Thyroid gland (tissue), 4 donors: ENCODE data around the gene LIN37. TPM values are rescaled to one million over a fixed set of nuclear protein-coding genes. Genes with fewer than 3 reads are reported as not detected.
A peak's percentile ranks its signal among the peaks of the same experiment; 100 is the strongest.

Source experiments
- DNase-seq, 2 donors: peaks; one replicate each; pipeline ENCODE4 v3.0.0-alpha.2; 2019
- H3K27ac ChIP-seq, 3 donors: fragments of 200-600 bp; sonication (generic); 1 replicate in 2 of 3; 2 replicates in 1 of 3; pipeline ENCODE4 v1.5.1; 2016 to 2019; ENCODE audit warnings: mild to moderate bottlenecking in 1 of 3, moderate library complexity in 1 of 3
- H3K27me3 ChIP-seq: fragments of 200-600 bp; sonication (generic); one replicate; pipeline ENCODE4 v1.5.1; 2019
- H3K36me3 ChIP-seq, 2 donors: fragments of 200-600 bp; sonication (generic); one replicate each; pipeline ENCODE4 v1.5.1; 2016 to 2019
- H3K4me1 ChIP-seq, 2 donors: fragments of 200-600 bp; sonication (generic); one replicate each; pipeline ENCODE4 v1.5.1; 2017 to 2019
- H3K4me3 ChIP-seq, 3 donors: fragments of 200-600 bp; sonication (generic); replicated peaks in 1 of 3; 1 replicate in 2 of 3; 2 replicates in 1 of 3; pipeline ENCODE4 v1.5.1; 2016; ENCODE audit warnings: mild to moderate bottlenecking in 1 of 3
- H3K9me3 ChIP-seq: fragments of 200-600 bp; sonication (generic); one replicate; pipeline ENCODE4 v1.5.1; 2017
- CTCF ChIP-seq, 6 experiments: fragments of 200-600 bp in 3 of 6; fragments of 450-650 bp in 3 of 6; sonication (generic) in 3 of 6; IDR thresholded peaks; one replicate each; pipeline ENCODE4 v1.5.1; 2016 to 2019; ENCODE audit warnings: antibody characterized with exemption in 6 of 6, mild to moderate bottlenecking in 2 of 6, inconsistent platforms in 1 of 6, moderate library complexity in 1 of 6
- POLR2A ChIP-seq, 2 donors: fragments of 450-650 bp; IDR thresholded peaks; one replicate each; pipeline ENCODE4 v1.6.1; 2017; ENCODE audit warnings: antibody characterized with exemption in 2 of 2, mild to moderate bottlenecking in 2 of 2, moderate library complexity in 1 of 2
- WGBS, 2 donors: methylation state at CpG; one replicate each; pipeline ENCODE4 v1.1.5; 2017; 5-methylcytosine and 5-hydroxymethylcytosine counted together
- intact Hi-C: fragments of 100-400 bp; cut with DNase I; formaldehyde crosslinking; loops from one replicate; pipeline ENCODE4 v1.15.1; 2023
- total RNA-seq, 4 donors: library from RNA; depleted of rRNA; stranded (reverse); fragments of >200 nt; gene quantifications; one replicate each; pipeline ENCODE4 v1.2.3, GENCODE V29; 2016

Gene LIN37
- total RNA-seq, 4 donors from 2014 or later: 8.2 to 21.5 (median 14.1) TPM

- peaks cover 13 to 20% of the 10 kb centered on the region in 2 donors for H3K4me1 ChIP-seq
- no peaks in the 10 kb centered on the region for H3K9me3 ChIP-seq
- intact Hi-C loops: loop anchor here (10.0 kb wide), 1 partner anchor 179 kb away; the partner anchor contains the start of gene LRFN3
- WGBS, 2 donors: 30 to 42% methylated on average over 17 to 25 of the region's 74 CpGs
- H3K36me3 ChIP-seq: peaks cover 18 to 21% of the 10 kb centered on the region in 2 donors
- peak; percentile 40 for DNase-seq
- H3K27me3 ChIP-seq: no peaks in the 10 kb centered on the region
- TF ChIP-seq CTCF (IDR thresholded peaks at IDR 0.05): no peak
- TF ChIP-seq POLR2A (IDR thresholded peaks at IDR 0.05): no peak
- peak overlapping the region in 1 of 3 donors; percentile 33 for H3K4me3 ChIP-seq
- H3K27ac ChIP-seq: peak overlapping the region; percentile 79 to 96 (median 82)
Measured at GRCh38 chr19:35755550-35756376, 7.4 kb downstream of the LIN37 start.

- DNase-seq: peak in 1 of 2 donors; percentile 12
Measured at GRCh38 chr19:35756377-35757230, 8.2 kb downstream of the LIN37 start, which contains the start of gene HSPB6. Gene HSPB6 (minus strand): TSS chr19:35757029. CDS start chr19:35757008, 21 bp downstream.

DNA sequence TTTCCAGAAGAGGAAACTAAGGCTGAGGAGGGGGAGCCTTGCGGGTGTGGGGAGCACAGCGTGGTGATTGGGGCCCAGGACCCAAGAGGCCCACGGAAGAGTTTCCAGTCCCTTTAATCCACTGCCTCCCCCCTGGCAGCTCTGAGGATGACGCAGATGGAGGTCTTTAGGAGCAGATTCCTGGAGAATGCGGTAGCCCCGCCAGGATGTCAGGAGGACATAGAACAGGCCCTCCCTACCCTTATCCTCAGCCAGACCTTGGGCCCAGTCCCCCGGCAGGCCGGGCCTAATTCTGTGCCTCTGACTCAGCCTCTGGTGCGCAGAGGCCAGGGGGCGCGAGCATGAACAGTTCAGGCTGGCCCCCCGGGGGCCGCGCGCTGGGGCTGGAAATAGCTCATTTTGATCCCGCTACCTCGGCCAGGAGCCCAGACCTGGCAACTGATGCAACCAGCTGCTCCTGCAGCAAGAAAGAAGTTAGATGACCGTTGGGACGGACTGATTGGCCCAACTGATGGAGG is 8.9 kb downstream of the LIN37 start:
- peaks cover 16 to 23% of the 10 kb centered on the region in 2 donors for H3K36me3 ChIP-seq
- H3K27me3 ChIP-seq: no peaks in the 10 kb centered on the region
- DNase-seq: peak; percentile 49 to 50
- H3K4me1 ChIP-seq: peaks cover 13 to 20% of the 10 kb centered on the region in 2 donors
- no peaks in the 10 kb centered on the region for H3K9me3 ChIP-seq
- TF ChIP-seq CTCF (IDR thresholded peaks at IDR 0.05) (no peak), POLR2A (IDR thresholded peaks at IDR 0.05) (no peak)
- intact Hi-C loops: loop anchor here (10.0 kb wide), 1 partner anchor 178 kb away; the partner anchor contains the start of gene LRFN3
- WGBS, 2 donors: 5 to 22% methylated on average over 6 to 14 of the region's 19 CpGs
- H3K4me3 ChIP-seq: peak overlapping the region in 1 of 3 donors; percentile 89
- peak overlapping the region; percentile 79 to 96 (median 82) for H3K27ac ChIP-seq

More at GRCh38 chr19:35756377-35757230, 8.2 kb downstream of the LIN37 start, which contains the start of gene HSPB6:
- no peak for TF ChIP-seq POLR2A (IDR thresholded peaks at IDR 0.05)
- no peak for TF ChIP-seq CTCF (IDR thresholded peaks at IDR 0.05)
- H3K27me3 ChIP-seq: no peaks in the 10 kb centered on the region
- intact Hi-C loops: loop anchor here (10.0 kb wide), 1 partner anchor 178 kb away; the partner anchor contains the start of gene LRFN3
- peaks cover 18 to 21% of the 10 kb centered on the region in 2 donors for H3K36me3 ChIP-seq
- H3K9me3 ChIP-seq: no peaks in the 10 kb centered on the region
- H3K27ac ChIP-seq: peak within 1 kb of the TSS; percentile 79 to 96 (median 82)
- H3K4me1 ChIP-seq: peaks cover 13 to 20% of the 10 kb centered on the region in 2 donors
- WGBS, 2 donors: 9 to 12% methylated on average over 27 to 44 of the region's 52 CpGs
- peak within 1 kb of the TSS in 1 of 3 donors; percentile 89 for H3K4me3 ChIP-seq

GRCh38 chr19:35757749-35758608 is 9.6 kb downstream of the LIN37 start, which contains the start of gene PROSER3:
Gene PROSER3 (plus strand): TSS chr19:35758176. CDS start chr19:35758216, 40 bp downstream.
- Histone ChIP-seq H3K4me1 (peaks cover 13 to 20% of the 10 kb centered on the region in 2 donors), H3K9me3 (no peaks in the 10 kb centered on the region), H3K27me3 (no peaks in the 10 kb centered on the region), H3K36me3 (peaks cover 9 to 17% of the 10 kb centered on the region in 2 donors), H3K4me3 (peak within 1 kb of the TSS; percentile 38 to 89 (median 62)), H3K27ac (peak within 1 kb of the TSS; percentile 82 to 96 (median 89))
- intact Hi-C loops: loop anchor here (10.0 kb wide), 1 partner anchor 177 kb away; the partner anchor contains the start of gene LRFN3
- TF ChIP-seq CTCF (IDR thresholded peaks at IDR 0.05) (no peak), POLR2A (IDR thresholded peaks at IDR 0.05) (peak; percentile 55 to 74)
- 0 to 1% methylated on average over 19 to 41 of the region's 53 CpGs for WGBS, 2 donors
- peak; percentile 99 for DNase-seq
